Natural killer cell (primary cell): ENCODE measurements around the gene CCDC33. TPM values are rescaled to one million over a fixed set of nuclear protein-coding genes. Genes with fewer than 3 reads are reported as not detected.

Experiments
- ATAC-seq, 3 donors: fragments of 150-1000 bp in 2 of 3; fragments of 200-7000 bp in 1 of 3; cut with Tn5 transposase; 1 replicate in 1 of 3; 2 replicates in 2 of 3; pipeline ENCODE4 v1.10.0; 2021; ENCODE audit warnings: mild to moderate bottlenecking in 2 of 3, moderate library complexity in 2 of 3
- DNase-seq, 2 donors: peaks; one replicate each; pipeline versions ENCODE4 v3.0.0 to v3.0.0-alpha.2; 2013 to 2021; ENCODE audit warnings: mixed read lengths in 1 of 2
- H3K27ac ChIP-seq: one replicate; pipeline ENCODE4 v1.5.1; 2013; ENCODE audit warnings: mild to moderate bottlenecking, low read length
- H3K27me3 ChIP-seq: one replicate; pipeline ENCODE4 v1.6.1; 2013; ENCODE audit warnings: low read length; ENCODE audit not compliant: control insufficient read depth, insufficient read depth
- H3K36me3 ChIP-seq: one replicate; pipeline ENCODE4 v1.6.1; 2013; ENCODE audit warnings: low read length; ENCODE audit not compliant: control insufficient read depth, insufficient read depth
- H3K4me1 ChIP-seq: one replicate; pipeline ENCODE4 v1.6.1; 2013; ENCODE audit warnings: low read length; ENCODE audit not compliant: control insufficient read depth, insufficient read depth
- H3K4me3 ChIP-seq: one replicate; pipeline ENCODE4 v1.5.1; 2013; ENCODE audit warnings: low read length
- H3K9me3 ChIP-seq: one replicate; pipeline ENCODE4 v1.6.1; 2013; ENCODE audit warnings: low read length; ENCODE audit not compliant: control insufficient read depth, insufficient read depth
- H3K27ac Mint-ChIP-seq, 2 donors: one replicate each; pipeline ENCODE4 v1.8.0; 2022; ENCODE audit warnings: mild to moderate bottlenecking in 2 of 2, mixed read lengths in 2 of 2, moderate library complexity in 1 of 2
- H3K27me3 Mint-ChIP-seq, 2 donors: one replicate each; pipeline ENCODE4 v1.8.0; 2022; ENCODE audit warnings: low read depth in 2 of 2, mixed read lengths in 2 of 2
- H3K36me3 Mint-ChIP-seq: one replicate; pipeline ENCODE4 v1.8.0; 2022; ENCODE audit warnings: mixed read lengths
- H3K4me1 Mint-ChIP-seq, 2 donors: one replicate each; pipeline ENCODE4 v1.8.0; 2022; ENCODE audit warnings: mixed read lengths in 2 of 2
- H3K4me3 Mint-ChIP-seq: one replicate; pipeline ENCODE4 v1.8.0; 2022; ENCODE audit warnings: mild to moderate bottlenecking, moderate library complexity, mixed read lengths
- H3K9me3 Mint-ChIP-seq, 2 donors: one replicate each; pipeline ENCODE4 v1.8.0; 2022; ENCODE audit warnings: mixed read lengths in 2 of 2
- WGBS: methylation state at CpG from one replicate; pipeline ENCODE4 v1.1.7; 2013; ENCODE audit warnings: missing lambda C conversion rate; ENCODE audit not compliant: insufficient coverage; 5-methylcytosine and 5-hydroxymethylcytosine counted together
- intact Hi-C: fragments of 100-400 bp; cut with micrococcal nuclease; formaldehyde crosslinking; loops from one replicate; pipeline ENCODE4 v1.14.2; 2022
- total RNA-seq, 4 donors: library from RNA; stranded (reverse); fragments of 120-200 nt in 1 of 4; gene quantifications; one replicate each; pipeline versions ENCODE4 v1.2.3 to v1.2.4, GENCODE V29; 2013 to 2022
- TF ChIP-seq, protein P1 (sequence below): fragments of 200-600 bp; IDR thresholded peaks from one replicate; pipeline ENCODE4 v1.8.0; 2022; ENCODE audit warnings: antibody characterized with exemption

Gene CCDC33
- total RNA-seq, 3 donors from 2014 or later (not counting 1 experiment from before 2014, with no cell fraction given), result not detected

DNA sequence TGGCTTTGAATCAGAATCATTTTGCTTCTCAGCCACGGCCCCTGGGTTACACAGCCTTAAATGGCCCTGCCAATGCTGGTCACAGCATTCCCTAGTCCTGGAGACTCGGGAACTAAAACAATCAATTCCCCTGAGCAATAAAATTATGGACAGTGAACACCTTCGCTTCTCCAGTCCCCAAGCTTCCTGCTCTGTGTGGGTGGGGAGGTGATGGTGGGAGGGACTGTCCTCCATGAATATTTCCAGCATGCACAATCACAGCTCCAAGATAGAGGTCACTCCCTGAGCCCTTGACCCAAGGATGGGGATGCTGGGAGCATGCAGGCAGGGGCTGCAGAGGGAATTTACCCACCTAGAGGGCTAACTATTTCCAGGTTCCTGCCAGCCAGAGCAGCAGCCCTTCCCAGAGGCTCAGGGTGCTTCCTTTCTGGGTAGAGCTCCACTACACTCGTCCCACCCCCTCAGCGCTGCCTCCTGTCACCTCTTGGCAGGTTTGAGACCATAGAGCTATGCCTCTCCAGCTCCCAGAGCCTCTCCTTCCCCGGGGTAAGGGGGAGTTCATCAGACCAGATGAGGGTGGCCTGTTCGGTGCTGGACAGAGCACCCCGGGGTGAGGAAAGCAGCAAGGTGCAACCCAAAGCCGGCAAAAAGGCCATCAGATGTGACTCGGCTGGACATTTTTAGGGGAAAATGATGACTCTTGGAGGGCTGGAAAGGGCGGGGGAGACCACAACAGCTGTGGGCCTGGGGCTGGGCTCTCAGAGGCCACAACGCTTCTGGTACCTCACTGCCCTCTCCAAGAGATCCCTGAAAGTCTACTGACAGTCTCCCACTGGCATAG, 14.5 kb upstream of the CCDC33 start:
- no peaks in the 10 kb centered on the region for H3K9me3 ChIP-seq
- Mint-ChIP-seq H3K36me3 (no peaks in the 10 kb centered on the region), H3K9me3 (no peaks in the 10 kb centered on the region), H3K27me3 (peaks cover 14 to 24% of the 10 kb centered on the region in 2 donors), H3K4me1 (no peaks in the 10 kb centered on the region), H3K4me3 (no peak overlapping the region), H3K27ac (no peak overlapping the region)
- H3K27ac ChIP-seq, result no peak overlapping the region
- peaks cover 4% of the 10 kb centered on the region for H3K27me3 ChIP-seq
- ATAC-seq (no peak), DNase-seq (no peak)
- no peaks in the 10 kb centered on the region for H3K4me1 ChIP-seq
- TF ChIP-seq, protein P1, sequence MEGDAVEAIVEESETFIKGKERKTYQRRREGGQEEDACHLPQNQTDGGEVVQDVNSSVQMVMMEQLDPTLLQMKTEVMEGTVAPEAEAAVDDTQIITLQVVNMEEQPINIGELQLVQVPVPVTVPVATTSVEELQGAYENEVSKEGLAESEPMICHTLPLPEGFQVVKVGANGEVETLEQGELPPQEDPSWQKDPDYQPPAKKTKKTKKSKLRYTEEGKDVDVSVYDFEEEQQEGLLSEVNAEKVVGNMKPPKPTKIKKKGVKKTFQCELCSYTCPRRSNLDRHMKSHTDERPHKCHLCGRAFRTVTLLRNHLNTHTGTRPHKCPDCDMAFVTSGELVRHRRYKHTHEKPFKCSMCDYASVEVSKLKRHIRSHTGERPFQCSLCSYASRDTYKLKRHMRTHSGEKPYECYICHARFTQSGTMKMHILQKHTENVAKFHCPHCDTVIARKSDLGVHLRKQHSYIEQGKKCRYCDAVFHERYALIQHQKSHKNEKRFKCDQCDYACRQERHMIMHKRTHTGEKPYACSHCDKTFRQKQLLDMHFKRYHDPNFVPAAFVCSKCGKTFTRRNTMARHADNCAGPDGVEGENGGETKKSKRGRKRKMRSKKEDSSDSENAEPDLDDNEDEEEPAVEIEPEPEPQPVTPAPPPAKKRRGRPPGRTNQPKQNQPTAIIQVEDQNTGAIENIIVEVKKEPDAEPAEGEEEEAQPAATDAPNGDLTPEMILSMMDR, result no peak
- intact Hi-C loops, result no loop called here
- 45% methylated on average over 11 of the region's 12 CpGs for WGBS
- no peaks in the 10 kb centered on the region for H3K36me3 ChIP-seq
- H3K4me3 ChIP-seq, result no peak overlapping the region

DNA sequence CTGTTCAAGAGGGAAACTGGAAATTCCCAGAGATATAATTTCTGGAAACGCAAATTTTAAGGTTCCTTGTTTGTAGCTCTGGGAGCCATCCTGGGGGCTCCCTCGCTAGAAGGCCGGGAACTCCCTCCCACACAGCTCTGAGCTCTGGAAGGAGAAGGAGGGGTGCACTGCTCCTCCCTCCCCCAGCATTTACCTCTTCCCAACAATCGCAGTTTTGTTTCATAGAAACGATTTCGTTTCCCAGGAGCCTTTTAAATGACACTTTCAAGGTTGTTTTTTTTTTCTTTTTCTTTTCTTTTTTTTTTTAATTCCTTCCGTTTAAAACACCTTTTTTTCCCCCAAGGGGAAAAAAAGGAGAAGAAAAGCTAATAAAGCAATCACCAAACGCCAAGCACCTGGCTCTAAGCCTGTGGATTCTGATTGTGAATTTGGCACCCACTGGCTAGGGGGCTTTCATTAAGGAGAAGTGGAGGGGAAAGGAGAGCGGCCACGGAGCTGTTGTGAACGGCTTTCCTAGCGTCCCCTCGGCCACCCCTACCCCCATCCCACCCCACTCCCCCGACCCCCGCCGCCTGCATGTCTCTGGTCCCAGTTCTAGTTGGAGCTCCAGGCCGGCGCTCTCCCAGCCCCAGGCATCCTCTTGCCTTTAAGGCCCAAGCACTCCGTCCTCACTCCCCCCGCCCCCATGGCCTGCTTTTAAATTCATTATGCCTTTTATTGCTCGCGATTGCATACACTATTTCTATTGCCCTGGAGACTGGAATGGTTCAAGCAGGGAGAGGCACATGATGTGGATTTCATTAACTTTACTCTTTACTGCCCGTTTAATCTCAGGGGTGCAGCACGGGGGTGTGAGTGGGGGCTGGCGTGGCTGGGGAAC, 13.6 kb upstream of the CCDC33 start:
- WGBS, result 58% methylated on average over 15 of the region's 25 CpGs
- peaks cover 14 to 24% of the 10 kb centered on the region in 2 donors for H3K27me3 Mint-ChIP-seq

DNA sequence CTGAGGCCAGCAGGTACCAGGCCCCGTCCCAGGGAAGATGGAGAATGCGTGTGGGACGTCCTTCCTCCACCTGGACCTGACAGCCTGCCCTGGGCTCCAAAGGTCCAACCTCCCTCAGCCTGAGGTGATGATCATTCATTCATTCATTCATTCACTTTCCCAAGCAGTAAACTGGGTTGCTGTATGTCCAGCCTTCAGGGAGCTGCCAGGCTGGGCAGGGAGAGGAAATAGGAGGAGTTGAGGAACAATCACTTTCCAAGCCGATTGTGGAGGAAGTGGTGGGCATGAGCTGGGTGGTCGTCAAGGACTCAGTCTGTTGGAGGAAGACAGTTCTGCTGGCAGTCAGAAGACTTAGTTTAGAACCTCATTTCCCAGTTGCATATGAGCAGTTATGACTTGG, 10.2 kb upstream of the CCDC33 start:
- Histone ChIP-seq H3K27me3 (peaks cover 4% of the 10 kb centered on the region), H3K4me3 (no peak overlapping the region), H3K4me1 (no peaks in the 10 kb centered on the region), H3K27ac (no peak overlapping the region), H3K36me3 (no peaks in the 10 kb centered on the region), H3K9me3 (no peaks in the 10 kb centered on the region)
- intact Hi-C loops, result no loop called here
- H3K27ac Mint-ChIP-seq, result no peak overlapping the region
- H3K4me3 Mint-ChIP-seq, result no peak overlapping the region
- no peaks in the 10 kb centered on the region for H3K36me3 Mint-ChIP-seq
- ATAC-seq (no peak), DNase-seq (no peak)
- no peaks in the 10 kb centered on the region for H3K9me3 Mint-ChIP-seq
- peaks cover 14 to 23% of the 10 kb centered on the region in 2 donors for H3K27me3 Mint-ChIP-seq
- no peaks in the 10 kb centered on the region for H3K4me1 Mint-ChIP-seq
- TF ChIP-seq, protein P1, result no peak
- 59% methylated on average over 5 of the region's 5 CpGs for WGBS

More for the DNA sequence above, 13.6 kb upstream of the CCDC33 start:
- Histone ChIP-seq H3K27me3 (peaks cover 4% of the 10 kb centered on the region), H3K27ac (no peak overlapping the region), H3K9me3 (no peaks in the 10 kb centered on the region), H3K4me3 (no peak overlapping the region), H3K4me1 (no peaks in the 10 kb centered on the region), H3K36me3 (no peaks in the 10 kb centered on the region)
- no peak for DNase-seq
- Mint-ChIP-seq H3K9me3 (no peaks in the 10 kb centered on the region), H3K4me3 (no peak overlapping the region), H3K4me1 (no peaks in the 10 kb centered on the region), H3K36me3 (no peaks in the 10 kb centered on the region), H3K27ac (no peak overlapping the region)
- intact Hi-C loops, result no loop called here
- TF ChIP-seq, protein P1, result no peak
- no peak for ATAC-seq
